Measurements from ENCODE around the gene DNAH1.

GRCh38 chr3:52269776-52270175 lies 46.3 kb upstream of the DNAH1 start:
- TF ChIP-seq CTCF (IDR thresholded peaks at IDR 0.05) (no peak), POLR2A (IDR thresholded peaks at IDR 0.05) (no peak)
